SK-N-DZ (cell line): ENCODE data around the gene OR2A7. TPM values are rescaled to one million over a fixed set of nuclear protein-coding genes. Genes with fewer than 3 reads are reported as not detected.
"Not testable (repeated sequence)": the region's sequence is repeated elsewhere in the genome, so short reads cannot be mapped to it uniquely, and the experiment has no call there.

Experiments
- DNase-seq: peaks from one replicate; pipeline ENCODE4 v3.0.0-alpha.2; 2015; ENCODE audit warnings: low spot score
- polyA plus RNA-seq, 2 experiments: library from polyadenylated mRNA; depleted of rRNA; stranded (reverse); fragments of >200 nt; gene quantifications; 2 replicates each; pipeline ENCODE4 v1.2.3, GENCODE V29; 2014

Gene OR2A7
- polyA plus RNA-seq (2014; cell fraction: cytosol; rRNA removed), result not detected in 2 replicates
- not detected in 2 replicates for polyA plus RNA-seq (2014; cell fraction: nucleus; rRNA removed)

DNA sequence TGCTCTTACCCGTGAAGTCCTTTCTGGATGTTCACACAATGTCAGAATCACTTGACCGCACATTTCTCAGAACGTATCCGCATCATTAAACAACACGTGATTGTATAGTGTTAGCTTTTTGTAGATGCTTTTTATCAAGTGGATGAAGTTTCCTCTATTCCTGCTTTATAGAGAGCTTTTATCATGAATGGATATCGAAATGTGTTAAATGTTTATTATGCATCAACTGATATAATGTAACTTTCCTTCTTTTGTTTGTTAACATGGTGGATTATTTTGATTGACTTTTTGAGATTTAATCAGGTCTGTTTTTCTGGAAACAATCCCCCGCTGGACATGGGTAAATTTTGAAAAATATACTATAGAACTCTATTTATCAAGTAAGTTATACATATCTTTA is at the start of gene OR2A7:
Gene OR2A7 (minus strand): TSS at position 101 of the 400 bp plus-strand sequence. CDS start 5,164 bp downstream, outside the sequence.
- DNase-seq, result not testable (repeated sequence)

GRCh38 chr7:144311872-144312469 is 47.4 kb upstream of the OR2A7 start, which contains the start of gene OR2A1:
Gene OR2A1, plus strand, starts transcription at chr7:144312419. Its CDS starts 5,706 bp downstream, at chr7:144318125.
- DNase-seq, result not testable (repeated sequence)

GRCh38 chr7:144311218-144311617 is 46.6 kb upstream of the OR2A7 start:
- not testable (repeated sequence) for DNase-seq

DNA sequence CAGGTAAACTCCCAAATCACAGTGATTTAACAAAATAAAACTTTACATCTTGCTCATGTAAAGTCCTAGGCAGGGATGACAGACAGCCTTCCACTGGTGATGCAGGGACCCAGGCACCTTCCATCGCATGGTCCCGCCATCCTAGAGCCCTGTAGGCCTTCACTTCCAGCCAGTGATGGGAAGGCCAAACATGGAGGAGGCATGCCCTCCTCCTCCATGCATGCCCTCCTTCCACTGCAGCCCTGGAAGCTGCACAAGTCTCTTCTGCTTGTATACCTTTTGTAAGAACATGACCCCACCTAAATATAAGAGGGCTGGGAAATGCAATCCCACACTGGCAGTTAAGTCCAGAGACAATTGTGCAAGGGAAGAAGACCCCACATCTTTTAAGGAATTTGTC is 45.1 kb upstream of the OR2A7 start:
- DNase-seq, result not testable (repeated sequence)

- DNase-seq, result not testable (repeated sequence)
Observed at GRCh38 chr7:144305156-144305555, 40.6 kb upstream of the OR2A7 start.

GRCh38 chr7:144303607-144304006 is 39.0 kb upstream of the OR2A7 start:
- not testable (repeated sequence) for DNase-seq

DNA sequence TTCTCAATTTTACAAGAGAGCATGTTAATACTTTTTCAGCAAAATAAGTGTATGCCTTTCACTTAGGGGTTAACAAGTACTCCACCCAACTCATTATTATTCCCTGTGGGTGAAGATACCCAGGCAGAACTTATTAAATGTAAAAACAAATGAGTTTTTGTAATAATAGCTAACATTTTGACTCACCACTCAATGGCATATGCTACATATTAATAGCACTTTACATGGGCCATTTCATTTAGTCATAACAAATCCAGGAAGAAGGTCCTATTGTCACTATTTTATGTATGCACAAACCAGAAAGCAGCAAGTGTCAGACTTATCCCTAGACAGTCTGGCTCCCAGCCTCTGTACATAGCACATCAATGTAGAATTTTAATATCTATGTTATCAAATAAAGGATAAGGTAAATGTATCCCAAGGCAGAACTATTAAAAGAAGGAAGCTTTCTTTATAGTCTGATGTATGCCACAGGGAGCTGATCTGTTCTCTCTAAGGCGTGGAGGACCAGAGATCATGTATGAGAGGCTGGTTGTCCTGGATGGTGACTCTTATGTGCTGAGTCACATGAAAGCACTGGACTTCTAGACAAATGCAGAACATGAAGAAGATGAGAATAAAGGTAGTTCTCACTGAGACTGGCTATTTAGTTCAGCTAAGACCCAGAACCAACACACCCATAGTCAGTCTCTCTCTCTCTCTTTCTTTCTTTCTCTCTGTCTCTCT is 38.1 kb upstream of the OR2A7 start:
- DNase-seq, result not testable (repeated sequence)

- DNase-seq, result not testable (repeated sequence)
Observed at GRCh38 chr7:144293794-144294499, 29.4 kb upstream of the OR2A7 start.

DNA sequence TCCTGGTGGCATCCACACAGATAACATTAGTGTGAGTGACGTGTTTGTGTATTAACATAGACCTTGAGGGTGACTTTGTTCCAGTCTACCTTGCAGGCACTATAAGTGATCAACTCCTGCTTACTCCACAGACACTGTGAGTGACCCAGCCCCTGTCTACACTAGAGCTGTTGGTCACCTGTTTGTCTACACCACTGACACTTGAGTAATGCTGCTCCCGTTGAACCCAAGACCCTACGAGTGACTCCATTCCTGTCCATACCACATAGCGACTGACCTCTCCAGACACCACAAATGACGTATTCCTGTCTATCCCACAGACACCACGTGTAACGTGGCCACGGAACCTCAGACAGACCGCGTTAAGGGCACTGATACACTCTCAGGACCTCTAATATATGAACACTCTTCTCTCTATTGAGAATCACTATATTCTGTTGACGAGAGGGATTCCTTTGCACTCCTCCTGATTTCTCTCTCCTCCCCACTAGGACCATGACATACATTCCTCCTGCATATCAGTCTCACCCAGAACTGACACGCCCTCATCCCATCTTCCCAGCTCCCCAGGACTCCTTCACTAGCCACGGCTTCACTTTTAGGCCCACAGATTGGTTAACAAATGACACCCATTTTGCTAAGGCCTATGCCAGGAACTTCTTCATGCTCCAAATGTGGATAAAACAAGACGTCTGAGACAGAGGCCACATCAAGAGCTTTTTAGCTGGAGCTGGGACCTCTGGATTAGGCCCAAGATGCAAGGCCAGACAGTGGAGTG is 28.0 kb upstream of the OR2A7 start:
- not testable (repeated sequence) for DNase-seq

DNA sequence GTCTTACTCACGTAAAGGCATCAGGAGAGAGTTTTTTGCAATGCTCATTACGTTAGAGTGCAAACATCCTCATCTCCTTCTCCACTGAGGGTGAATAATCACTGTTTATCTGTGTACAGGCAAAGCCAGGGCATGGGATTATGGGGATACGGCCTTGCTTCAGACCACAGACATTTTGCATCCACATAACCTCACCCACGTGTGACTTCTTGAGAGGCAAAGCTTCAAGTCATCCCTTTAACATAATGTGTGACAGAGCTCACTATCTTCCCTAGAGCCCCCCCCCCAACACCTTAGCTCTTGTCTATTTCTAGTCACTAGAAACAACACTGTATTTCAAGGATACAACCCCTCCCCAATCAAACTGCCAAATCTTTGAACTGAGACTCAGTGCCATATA is 27.0 kb upstream of the OR2A7 start:
- DNase-seq, result peak; percentile 0

DNA sequence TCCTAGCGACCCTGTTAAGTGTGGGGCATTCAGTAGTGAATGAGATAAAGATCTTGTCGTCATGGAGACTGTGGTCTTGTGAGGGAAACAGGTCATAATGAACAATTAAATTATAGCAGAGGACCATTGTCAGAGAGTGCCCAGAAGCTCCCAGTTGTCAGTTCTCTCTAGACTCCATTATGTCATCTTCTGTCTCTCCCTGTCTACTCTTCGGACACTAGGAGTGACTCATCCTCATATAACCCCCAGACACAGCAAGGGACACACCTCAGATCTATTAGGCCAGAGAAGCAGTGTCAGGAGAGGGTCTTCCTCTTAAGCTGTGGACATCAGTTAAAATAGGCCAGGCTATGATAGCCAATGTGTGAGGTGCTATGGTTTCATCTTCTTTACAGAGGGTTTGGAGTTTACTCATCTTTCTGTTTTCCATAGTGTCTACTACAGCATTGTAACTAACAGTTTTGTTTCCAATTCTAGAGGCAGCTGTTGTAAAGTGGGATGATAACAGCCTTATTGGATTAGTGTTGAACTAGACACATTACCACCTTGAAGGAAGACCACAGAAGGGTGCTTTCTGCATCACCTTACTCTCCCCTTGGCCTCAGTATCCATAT is 22.7 kb upstream of the OR2A7 start:
- not testable (repeated sequence) for DNase-seq

DNA sequence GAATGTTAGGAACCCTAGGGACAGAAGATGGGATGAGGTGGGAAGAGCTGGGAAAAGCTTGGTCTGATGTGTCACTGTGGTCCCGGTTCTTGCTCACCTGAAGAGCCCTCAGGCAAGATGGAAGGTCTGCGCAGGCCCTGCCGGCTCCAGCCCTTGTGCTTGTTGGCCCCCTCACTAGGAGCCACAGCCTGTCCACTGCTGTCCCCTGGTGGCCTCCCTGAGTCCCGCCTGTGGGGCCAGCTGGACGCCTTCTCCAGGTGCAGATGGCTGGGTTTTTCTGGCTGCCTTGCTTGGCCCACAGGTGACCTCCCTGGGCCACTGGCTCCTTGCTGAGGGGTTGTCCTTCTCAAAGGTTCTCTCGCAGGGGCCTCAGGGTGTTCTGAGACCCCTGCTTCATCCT is 19.1 kb upstream of the OR2A7 start:
- DNase-seq, result not testable (repeated sequence)

- not testable (repeated sequence) for DNase-seq
Observed at GRCh38 chr7:144282490-144282889, 17.9 kb upstream of the OR2A7 start.

- DNase-seq, result not testable (repeated sequence)
Observed at GRCh38 chr7:144281981-144282380, 17.4 kb upstream of the OR2A7 start.

GRCh38 chr7:144280010-144280409 is 15.4 kb upstream of the OR2A7 start:
- not testable (repeated sequence) for DNase-seq

GRCh38 chr7:144275281-144275680 is 10.7 kb upstream of the OR2A7 start:
- not testable (repeated sequence) for DNase-seq

- not testable (repeated sequence) for DNase-seq
Observed at GRCh38 chr7:144269188-144269587, 4.6 kb upstream of the OR2A7 start, which contains the start of gene CTAGE8. Gene CTAGE8, minus strand, starts transcription at chr7:144269288. Its CDS starts 38 bp downstream, at chr7:144269250.

GRCh38 chr7:144262128-144262527 is 2.5 kb downstream of the OR2A7 start:
- DNase-seq, result not testable (repeated sequence)

GRCh38 chr7:144259067-144259466 is 5.5 kb downstream of the OR2A7 start:
- DNase-seq, result not testable (repeated sequence)

- DNase-seq, result peak; percentile 0
Observed at GRCh38 chr7:144256112-144256511, 8.5 kb downstream of the OR2A7 start.

DNA sequence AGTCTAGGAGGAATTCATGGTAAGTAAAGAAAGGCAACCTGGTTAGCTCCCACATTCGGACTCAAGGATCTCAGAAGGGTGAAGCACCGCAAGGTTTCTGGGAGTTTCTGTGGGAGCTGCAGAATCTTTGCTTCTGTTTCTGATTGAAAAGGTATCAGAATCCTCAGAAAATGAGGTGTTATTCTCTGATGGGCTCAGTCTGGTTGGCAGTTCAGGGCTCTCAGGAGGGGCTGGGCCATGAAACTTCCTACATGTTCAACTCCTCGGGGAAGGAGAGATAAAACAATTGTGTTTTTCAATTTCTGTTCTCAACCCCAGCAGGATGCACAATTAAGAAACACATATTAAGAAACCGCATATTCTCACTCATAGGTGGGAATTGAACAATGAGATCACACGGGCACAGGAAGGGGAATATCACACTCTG is 9.1 kb downstream of the OR2A7 start:
- DNase-seq, result peak; percentile 0
